IMR-90 (cell line): ENCODE data around the gene MDP1. TPM values are rescaled to one million over a fixed set of nuclear protein-coding genes. Genes with fewer than 3 reads are reported as not detected.

Source experiments
- ATAC-seq: fragments of 200-7000 bp; cut with Tn5 transposase; 2 replicates; pipeline ENCODE4 v1.9.1; 2020; ENCODE audit warnings: low read depth, mild to moderate bottlenecking, moderate library complexity
- BruUV-seq: library from RNA; stranded (reverse); fragments of 400-500 nt; replicated peaks from 2 replicates; lab custom pipeline; 2021; lab: Mats Ljungman, UMichigan
- CTCF ChIA-PET: fragments of 300-600 bp; formaldehyde crosslinking; extraction: SDS; loops from one replicate; lab custom pipeline; 2021; ENCODE audit warnings: antibody characterized with exemption; lab: Yijun Ruan, JAX
- POLR2A ChIA-PET: fragments of 300-600 bp; sonication (Branson Sonifier 250); formaldehyde crosslinking; loops from one replicate; lab custom pipeline; 2022; ENCODE audit warnings: antibody characterized with exemption; ENCODE audit not compliant: unreplicated experiment; lab: Charles Lee
- DNase-seq: peaks from one replicate; pipeline ENCODE4 v3.0.0; 2013
- H2AFZ ChIP-seq: replicated peaks from 2 replicates; pipeline ENCODE3; 2013; ENCODE audit warnings: low read length, mild to moderate bottlenecking; ENCODE audit not compliant: poor library complexity
- H2AK5ac ChIP-seq: 2 replicates; pipeline ENCODE4 v1.6.1; 2013; ENCODE audit warnings: low read depth, low read length, inconsistent platforms
- H2AK9ac ChIP-seq: replicated peaks from 2 replicates; pipeline ENCODE3; 2013; ENCODE audit warnings: mild to moderate bottlenecking, low read depth, low read length, moderate library complexity; ENCODE audit not compliant: poor library complexity
- H2BK120ac ChIP-seq: 2 replicates; pipeline ENCODE4 v1.6.1; 2013; ENCODE audit warnings: low read depth, low read length, inconsistent platforms
- H2BK15ac ChIP-seq: 3 replicates; pipeline ENCODE4 v1.6.1; 2013; ENCODE audit warnings: low read depth, low read length, inconsistent platforms
- H2BK20ac ChIP-seq: 2 replicates; pipeline ENCODE4 v1.6.1; 2013; ENCODE audit warnings: low read depth, mild to moderate bottlenecking, inconsistent platforms, low read length, moderate library complexity
- H2BK5ac ChIP-seq: 2 replicates; pipeline ENCODE4 v1.6.1; 2013; ENCODE audit warnings: mild to moderate bottlenecking, low read depth, low read length, inconsistent platforms; ENCODE audit not compliant: poor library complexity, severe bottlenecking
- H3K14ac ChIP-seq: replicated peaks from 2 replicates; pipeline ENCODE4 v1.6.1; 2013; ENCODE audit warnings: low read depth, low read length, inconsistent platforms
- H3K18ac ChIP-seq: 2 replicates; pipeline ENCODE4 v1.6.1; 2013; ENCODE audit warnings: low read depth, low read length, control low read depth
- H3K23ac ChIP-seq: 2 replicates; pipeline ENCODE4 v1.6.1; 2013; ENCODE audit warnings: low read depth, low read length, inconsistent platforms
- H3K27ac ChIP-seq: 2 replicates; pipeline ENCODE4 v1.5.1; 2013; ENCODE audit warnings: mild to moderate bottlenecking, control low read depth, low read length; ENCODE audit not compliant: insufficient read depth
- H3K27me3 ChIP-seq: 2 replicates; pipeline ENCODE4 v1.6.1; 2013; ENCODE audit warnings: low read length; ENCODE audit not compliant: control insufficient read depth, insufficient read depth
- H3K36me3 ChIP-seq: 2 replicates; pipeline ENCODE4 v1.6.1; 2013; ENCODE audit warnings: low read length, mixed read lengths; ENCODE audit not compliant: control insufficient read depth, insufficient read depth
- H3K4ac ChIP-seq: 2 replicates; pipeline ENCODE4 v1.6.1; 2013; ENCODE audit warnings: low read depth, low read length, inconsistent platforms
- H3K4me1 ChIP-seq: 2 replicates; pipeline ENCODE4 v1.6.1; 2013; ENCODE audit warnings: low read length, mixed read lengths; ENCODE audit not compliant: control insufficient read depth, insufficient read depth
- H3K4me2 ChIP-seq: 2 replicates; pipeline ENCODE4 v1.6.1; 2013; ENCODE audit warnings: low read depth, mild to moderate bottlenecking, control low read depth, low read length, moderate library complexity
- H3K4me3 ChIP-seq: 2 replicates; pipeline ENCODE4 v1.5.1; 2013; ENCODE audit warnings: low read depth, mild to moderate bottlenecking, control low read depth, low read length, moderate library complexity; ENCODE audit not compliant: insufficient read depth
- H3K56ac ChIP-seq: 2 replicates; pipeline ENCODE4 v1.6.1; 2013; ENCODE audit warnings: low read length, inconsistent platforms; ENCODE audit not compliant: insufficient read depth; ENCODE audit errors: extremely low read depth
- H3K79me1 ChIP-seq, 2 experiments: 2 replicates each; pipeline ENCODE4 v1.6.1; 2013; ENCODE audit warnings: low read length in 2 of 2, inconsistent platforms in 1 of 2, low read depth in 1 of 2
- H3K9ac ChIP-seq: 2 replicates; pipeline ENCODE4 v1.6.1; 2013; ENCODE audit warnings: low read depth, low read length, control low read depth
- H3K9me1 ChIP-seq: 2 replicates; pipeline ENCODE4 v1.6.1; 2013; ENCODE audit warnings: low read length, inconsistent platforms; ENCODE audit not compliant: insufficient read depth
- H3K9me3 ChIP-seq: 2 replicates; pipeline ENCODE4 v1.6.1; 2013; ENCODE audit warnings: low read length; ENCODE audit not compliant: control insufficient read depth, insufficient read depth
- H4K20me1 ChIP-seq: 2 replicates; pipeline ENCODE4 v1.6.1; 2013; ENCODE audit warnings: low read length, inconsistent platforms; ENCODE audit not compliant: insufficient read depth
- H4K5ac ChIP-seq: 2 replicates; pipeline ENCODE4 v1.6.1; 2013; ENCODE audit warnings: mild to moderate bottlenecking, low read depth, low read length, control low read depth
- H4K8ac ChIP-seq, 2 experiments: 2 replicates each; pipeline ENCODE4 v1.6.1; 2013; ENCODE audit warnings: low read depth in 2 of 2, low read length in 2 of 2, control low read depth in 1 of 2, inconsistent platforms in 1 of 2
- H4K91ac ChIP-seq: 2 replicates; pipeline ENCODE4 v1.6.1; 2013; ENCODE audit warnings: low read depth, low read length, inconsistent platforms; ENCODE audit not compliant: insufficient read depth
- CEBPB ChIP-seq: IDR thresholded peaks from 2 replicates; pipeline ENCODE4 v1.6.1; 2012; ENCODE audit warnings: low read depth, low read length, improper control_type of control experiment
- MAFK ChIP-seq: IDR thresholded peaks from 2 replicates; pipeline ENCODE4 v1.6.1; 2012; ENCODE audit warnings: low read depth, low read length, improper control_type of control experiment
- MAZ ChIP-seq: IDR thresholded peaks from 2 replicates; pipeline ENCODE4 v1.6.1; 2012; ENCODE audit warnings: low read depth, mild to moderate bottlenecking, low read length, improper control_type of control experiment, moderate library complexity, borderline replicate concordance
- MXI1 ChIP-seq: IDR thresholded peaks from 2 replicates; pipeline ENCODE4 v1.6.1; 2012; ENCODE audit warnings: low read depth, mild to moderate bottlenecking, low read length, moderate library complexity, borderline replicate concordance
- NFE2L2 ChIP-seq: fragments of 150-350 bp; IDR thresholded peaks from 2 replicates; pipeline ENCODE4 v1.6.1; 2016; ENCODE audit warnings: low read depth, mild to moderate bottlenecking, low read length
- POLR2A ChIP-seq: IDR thresholded peaks from 2 replicates; pipeline ENCODE4 v1.6.1; 2012; ENCODE audit warnings: mild to moderate bottlenecking, low read depth, low read length
- RAD21 ChIP-seq: IDR thresholded peaks from 2 replicates; pipeline ENCODE4 v1.6.1; 2012; ENCODE audit warnings: low read length, improper control_type of control experiment
- RFX5 ChIP-seq: IDR thresholded peaks from 2 replicates; pipeline ENCODE4 v1.8.0; 2012; ENCODE audit warnings: low read depth, mild to moderate bottlenecking, low read length, moderate library complexity
- SMC3 ChIP-seq: fragments of 150-350 bp; IDR thresholded peaks from 2 replicates; pipeline ENCODE4 v1.6.1; 2016; ENCODE audit warnings: low read depth, mild to moderate bottlenecking, antibody characterized with exemption, low read length, moderate library complexity
- USF2 ChIP-seq: fragments of 150-350 bp; IDR thresholded peaks from 2 replicates; pipeline ENCODE4 v1.6.1; 2017; ENCODE audit warnings: mild to moderate bottlenecking, antibody characterized with exemption, low read length, low read depth
- WGBS, 2 experiments: methylation state at CpG; one replicate each; pipeline versions ENCODE4 v1.1.5 to v1.1.7; 2013; ENCODE audit warnings: missing lambda C conversion rate in 2 of 2; ENCODE audit not compliant: insufficient read length in 1 of 2; ENCODE audit errors: extremely low coverage in 2 of 2; 5-methylcytosine and 5-hydroxymethylcytosine counted together
- dilution Hi-C: fragments of 300-500 bp; cut with HindIII; formaldehyde crosslinking; loops from one replicate; pipeline ENCODE4 v1.14.3; 2018; ENCODE audit warnings: low sequenced_read_pairs; ENCODE audit not compliant: unreplicated experiment
- in situ Hi-C: fragments of 300-500 bp; cut with MboI; formaldehyde crosslinking; loops from 3 replicates; pipeline ENCODE4 v1.14.3; 2019; ENCODE audit warnings: low sequenced_read_pairs, inconsistent platforms, mixed read lengths
- intact Hi-C: fragments of 100-400 bp; cut with micrococcal nuclease; formaldehyde crosslinking; loops from 2 replicates; pipeline ENCODE4 v1.10.0; 2022
- polyA plus RNA-seq, 3 experiments: library from polyadenylated mRNA; depleted of rRNA; stranded (reverse); fragments of >200 nt; gene quantifications; 2 replicates each; pipeline ENCODE4 v1.2.3, GENCODE V29; 2012; ENCODE audit warnings: low replicate concordance in 1 of 3
- total RNA-seq: library from RNA; depleted of rRNA; stranded (reverse); fragments of >200 nt; gene quantifications from 2 replicates; pipeline ENCODE4 v1.2.3, GENCODE V29; 2012
- TF ChIP-seq, protein P1 (sequence below): fragments of 150-350 bp; IDR thresholded peaks from 2 replicates; pipeline ENCODE4 v1.6.1; 2016; ENCODE audit warnings: low read depth, mild to moderate bottlenecking, low read length, moderate library complexity, borderline replicate concordance
- TF ChIP-seq, protein P2 (sequence below): conservative IDR thresholded peaks from 2 replicates; pipeline ENCODE4 v1.5.1; 2012; ENCODE audit warnings: mild to moderate bottlenecking, low read depth, low read length, improper control_type of control experiment

MDP1 gene
- total and polyA plus RNA-seq, 2 of the 4 experiments (the other 2 are of a cell fraction), result 15.1 to 17.8 TPM

DNA sequence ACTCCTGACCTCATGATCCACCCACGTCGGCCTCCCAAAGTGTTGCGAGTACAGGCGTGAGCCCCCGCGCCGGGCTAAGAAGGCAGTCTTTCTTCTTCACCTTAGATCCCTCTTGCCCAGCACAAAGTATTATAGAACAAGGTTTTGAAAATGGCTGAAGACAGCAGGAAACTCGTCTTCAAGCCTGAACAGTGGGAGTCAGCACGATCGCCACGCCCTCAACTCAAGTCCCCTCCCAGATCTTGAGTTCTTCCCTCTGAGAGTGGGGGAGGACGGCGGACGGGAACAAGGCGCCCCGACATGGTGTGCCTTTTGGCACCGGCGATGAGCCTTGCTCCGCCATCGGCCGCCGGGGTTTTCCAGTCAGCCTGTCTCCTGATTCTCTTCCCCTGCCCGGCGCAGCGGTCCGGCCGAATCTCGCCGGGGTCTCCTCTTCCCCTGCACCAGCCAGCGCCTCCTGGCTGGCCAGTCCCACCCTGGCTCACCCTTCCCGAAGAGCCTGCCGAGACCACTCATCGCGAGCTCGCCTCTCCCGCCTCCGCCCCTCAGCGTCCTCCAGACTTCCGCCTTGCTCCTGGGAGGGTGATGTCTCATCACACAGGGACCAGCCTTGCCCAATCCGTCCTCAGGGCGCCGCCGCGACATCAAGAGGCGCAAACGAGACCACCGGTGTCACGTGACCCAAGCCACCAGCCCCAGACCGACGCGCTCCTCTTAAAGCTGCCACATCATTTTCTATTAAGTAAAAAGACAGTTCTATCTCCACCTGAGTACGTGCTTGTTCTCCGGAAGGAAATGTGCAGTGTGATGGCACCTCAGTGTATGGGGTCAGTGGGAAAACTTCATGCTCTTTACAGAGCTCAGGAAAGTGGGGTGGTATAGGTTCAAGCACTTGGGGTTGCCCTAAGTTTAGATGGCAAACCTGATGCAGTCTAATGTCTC is 2.7 kb downstream of the MDP1 start, which contains the start of gene CHMP4A:
CHMP4A (minus strand) TSS at position 565 of the 942 bp plus-strand sequence; CDS start at position 516, 49 bp downstream.
- H3K14ac ChIP-seq, result peak within 1 kb of the TSS; percentile 99
- peak within 1 kb of the TSS; percentile 98 for H3K4ac ChIP-seq
- no peaks in the 10 kb centered on the region for H4K20me1 ChIP-seq
- BruUV-seq, result no TSS peak
- peak within 1 kb of the TSS; percentile 89 for H3K9ac ChIP-seq
- H3K27ac ChIP-seq, result peak within 1 kb of the TSS; percentile 94
- ChIA-PET POLR2A (no interaction called here), CTCF (no interaction called here)
- H3K18ac ChIP-seq, result peak within 1 kb of the TSS; percentile 59
- H3K4me1 ChIP-seq, result peaks cover 2% of the 10 kb centered on the region
- peak within 1 kb of the TSS; percentile 95 for H4K91ac ChIP-seq
- peaks cover 15% of the 10 kb centered on the region; the same call in 1 of the 2 replicates for H3K9me1 ChIP-seq
- H2BK120ac ChIP-seq, result peak within 1 kb of the TSS; percentile 50; the same call in 1 of the 2 replicates
- H2AFZ ChIP-seq, result peak within 1 kb of the TSS; percentile 98
- peak within 1 kb of the TSS; percentile 96 for H2AK5ac ChIP-seq
- DNase-seq, result peak; percentile 99
- intact Hi-C loops (loop anchor here (1.0 to 10.0 kb wide), 2 partner anchors 86 to 222 kb away; partner anchors contain the start of genes DHRS1 and NOP9), in situ Hi-C loops (no loop called here), dilution Hi-C loops (no loop called here)
- peak within 1 kb of the TSS; percentile 78; the same call in 1 of the 3 replicates for H2BK15ac ChIP-seq
- no peaks in the 10 kb centered on the region for H3K27me3 ChIP-seq
- peak within 1 kb of the TSS; percentile 99 for H2AK9ac ChIP-seq
- H3K36me3 ChIP-seq, result peaks cover 26% of the 10 kb centered on the region
- peaks cover 22 to 64% of the 10 kb centered on the region in 2 experiments for H3K79me1 ChIP-seq
- peak within 1 kb of the TSS; percentile 97 for H3K4me2 ChIP-seq
- no peaks in the 10 kb centered on the region for H3K9me3 ChIP-seq
- ATAC-seq, result peak; percentile 91
- peak within 1 kb of the TSS; percentile 96 for H3K56ac ChIP-seq
- 0 out of 2 replicates have a peak within 1 kb of the TSS, but pooled peaks have one; percentile 23 for H2BK20ac ChIP-seq
- H3K4me3 ChIP-seq, result peak within 1 kb of the TSS; percentile 79
- peak within 1 kb of the TSS; percentile 99 for H4K5ac ChIP-seq
- peak within 1 kb of the TSS; percentile 94 for H2BK5ac ChIP-seq
- H3K23ac ChIP-seq, result peak within 1 kb of the TSS; percentile 94
- whole genome bisulfite sequencing, 2 experiments, result 0% methylated on average over 16 of the region's 53 CpGs; no CpG with 5 or more reads in 1 of the 2 experiments
- peak within 1 kb of the TSS; percentile 85 to 100 for H4K8ac ChIP-seq
- TF ChIP-seq MXI1 (peak; percentile 74; the same call in 1 of the 2 replicates), USF2 (peak; percentile 98), CEBPB (peak; percentile 95), RFX5 (0 out of 2 replicates have a peak, but pooled peaks have one; percentile 16), NFE2L2 (no peak), MAFK (peak; percentile 33; the same call in 1 of the 2 replicates), SMC3 (no peak), RAD21 (no peak), MAZ (peak; percentile 89; the same call in 1 of the 2 replicates), POLR2A (peak; percentile 96)
- TF ChIP-seq, protein P1, sequence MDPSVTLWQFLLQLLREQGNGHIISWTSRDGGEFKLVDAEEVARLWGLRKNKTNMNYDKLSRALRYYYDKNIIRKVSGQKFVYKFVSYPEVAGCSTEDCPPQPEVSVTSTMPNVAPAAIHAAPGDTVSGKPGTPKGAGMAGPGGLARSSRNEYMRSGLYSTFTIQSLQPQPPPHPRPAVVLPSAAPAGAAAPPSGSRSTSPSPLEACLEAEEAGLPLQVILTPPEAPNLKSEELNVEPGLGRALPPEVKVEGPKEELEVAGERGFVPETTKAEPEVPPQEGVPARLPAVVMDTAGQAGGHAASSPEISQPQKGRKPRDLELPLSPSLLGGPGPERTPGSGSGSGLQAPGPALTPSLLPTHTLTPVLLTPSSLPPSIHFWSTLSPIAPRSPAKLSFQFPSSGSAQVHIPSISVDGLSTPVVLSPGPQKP, result no peak
- TF ChIP-seq, protein P2, sequence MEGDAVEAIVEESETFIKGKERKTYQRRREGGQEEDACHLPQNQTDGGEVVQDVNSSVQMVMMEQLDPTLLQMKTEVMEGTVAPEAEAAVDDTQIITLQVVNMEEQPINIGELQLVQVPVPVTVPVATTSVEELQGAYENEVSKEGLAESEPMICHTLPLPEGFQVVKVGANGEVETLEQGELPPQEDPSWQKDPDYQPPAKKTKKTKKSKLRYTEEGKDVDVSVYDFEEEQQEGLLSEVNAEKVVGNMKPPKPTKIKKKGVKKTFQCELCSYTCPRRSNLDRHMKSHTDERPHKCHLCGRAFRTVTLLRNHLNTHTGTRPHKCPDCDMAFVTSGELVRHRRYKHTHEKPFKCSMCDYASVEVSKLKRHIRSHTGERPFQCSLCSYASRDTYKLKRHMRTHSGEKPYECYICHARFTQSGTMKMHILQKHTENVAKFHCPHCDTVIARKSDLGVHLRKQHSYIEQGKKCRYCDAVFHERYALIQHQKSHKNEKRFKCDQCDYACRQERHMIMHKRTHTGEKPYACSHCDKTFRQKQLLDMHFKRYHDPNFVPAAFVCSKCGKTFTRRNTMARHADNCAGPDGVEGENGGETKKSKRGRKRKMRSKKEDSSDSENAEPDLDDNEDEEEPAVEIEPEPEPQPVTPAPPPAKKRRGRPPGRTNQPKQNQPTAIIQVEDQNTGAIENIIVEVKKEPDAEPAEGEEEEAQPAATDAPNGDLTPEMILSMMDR, result peak; percentile 30
